NT2/D1 (cell line): Measurements from ENCODE around the gene TBC1D9.

Source experiments
- DNase-seq: peaks from one replicate; pipeline ENCODE4 v3.0.0-alpha.2; 2011; ENCODE audit warnings: low read depth, low spot score
- H3K27me3 ChIP-seq: 2 replicates; pipeline ENCODE4 v1.6.0; 2011; ENCODE audit warnings: mild to moderate bottlenecking; ENCODE audit not compliant: insufficient read length, insufficient read depth
- H3K36me3 ChIP-seq: 2 replicates; pipeline ENCODE4 v1.6.1; 2011; ENCODE audit warnings: mild to moderate bottlenecking, low read length, mixed read lengths; ENCODE audit not compliant: insufficient read depth, insufficient read length
- H3K4me1 ChIP-seq: 2 replicates; pipeline ENCODE4 v1.5.1; 2011; ENCODE audit not compliant: insufficient read depth, insufficient read length
- H3K4me3 ChIP-seq: 2 replicates; pipeline ENCODE4 v1.5.1; 2011; ENCODE audit warnings: low read depth; ENCODE audit not compliant: insufficient read length
- H3K9ac ChIP-seq: 2 replicates; pipeline ENCODE4 v1.6.0; 2011; ENCODE audit warnings: low read depth; ENCODE audit not compliant: insufficient read length
- H3K9me3 ChIP-seq: 2 replicates; pipeline ENCODE4 v1.5.1; 2011; ENCODE audit warnings: mild to moderate bottlenecking, low read length; ENCODE audit not compliant: insufficient read depth
- SUZ12 ChIP-seq: IDR thresholded peaks from 2 replicates; pipeline ENCODE4 v1.6.1; 2011; ENCODE audit not compliant: insufficient read length, insufficient read depth; ENCODE audit errors: extremely low read depth
- YY1 ChIP-seq: IDR thresholded peaks from 2 replicates; pipeline ENCODE4 v1.6.1; 2011; ENCODE audit not compliant: insufficient read length, insufficient read depth
- ZNF274 ChIP-seq: IDR thresholded peaks from 2 replicates; pipeline ENCODE4 v1.6.1; 2011; ENCODE audit warnings: mild to moderate bottlenecking, low read depth, low read length

The TBC1D9 gene

GRCh38 chr4:140644470-140645185 is 111.6 kb downstream of the TBC1D9 start:
- H3K27me3 ChIP-seq, result no peaks in the 10 kb centered on the region
- H3K4me1 ChIP-seq, result no peaks in the 10 kb centered on the region
- no peak overlapping the region for H3K4me3 ChIP-seq
- H3K36me3 ChIP-seq, result no peaks in the 10 kb centered on the region
- no peak for DNase-seq
- H3K9me3 ChIP-seq, result no peaks in the 10 kb centered on the region
- TF ChIP-seq YY1 (no peak), ZNF274 (no peak), SUZ12 (no peak)
- no peak overlapping the region for H3K9ac ChIP-seq

- TF ChIP-seq ZNF274, result no peak
- TF ChIP-seq YY1, result no peak
- no peak for TF ChIP-seq SUZ12
- DNase-seq, result no peak
- H3K9me3 ChIP-seq, result no peaks in the 10 kb centered on the region
- no peak overlapping the region for H3K4me3 ChIP-seq
- H3K9ac ChIP-seq, result no peak overlapping the region
- H3K27me3 ChIP-seq, result no peaks in the 10 kb centered on the region
- no peaks in the 10 kb centered on the region for H3K36me3 ChIP-seq
- no peaks in the 10 kb centered on the region for H3K4me1 ChIP-seq
Observed at GRCh38 chr4:140643571-140644055, 112.6 kb downstream of the TBC1D9 start.

DNA sequence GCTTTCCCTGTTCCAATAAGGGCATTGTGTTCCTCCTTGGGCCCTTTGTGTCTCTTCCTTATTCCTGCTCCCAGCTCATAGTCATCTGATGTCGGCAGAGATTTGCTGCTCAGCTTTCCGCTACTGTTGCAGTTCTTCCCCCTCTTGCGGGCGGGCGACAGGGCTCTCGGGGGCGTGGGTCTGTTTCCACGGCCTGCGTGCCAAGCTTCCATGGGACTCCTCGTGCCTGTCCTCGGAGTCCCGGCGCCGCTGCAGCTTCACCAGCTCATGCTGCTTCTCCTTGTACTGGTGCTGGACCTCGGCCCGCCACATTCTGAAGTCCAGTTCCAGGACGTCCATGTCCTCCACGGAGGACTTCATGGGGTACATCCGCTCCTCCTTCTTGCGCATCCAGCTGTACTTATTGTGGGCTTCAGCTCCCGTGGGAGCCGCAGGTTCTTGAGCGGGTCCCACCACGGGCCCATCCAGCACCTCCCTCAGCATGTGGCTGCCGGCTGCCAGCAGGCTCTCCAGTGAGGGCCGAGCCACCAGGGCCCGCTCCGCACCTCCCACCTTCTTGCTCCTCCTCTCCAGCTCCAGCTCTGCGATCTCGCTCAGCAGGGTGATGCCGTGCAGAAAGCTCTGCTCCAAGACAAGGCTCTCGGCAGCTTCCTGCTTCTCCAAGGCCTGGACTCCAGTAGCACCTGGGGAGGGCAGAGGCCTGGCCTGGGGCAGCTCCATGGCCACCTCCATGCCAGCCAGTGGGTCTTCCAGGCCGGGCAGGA is 113.3 kb downstream of the TBC1D9 start:
- Histone ChIP-seq H3K4me3 (no peak overlapping the region), H3K4me1 (no peaks in the 10 kb centered on the region), H3K27me3 (no peaks in the 10 kb centered on the region), H3K9me3 (no peaks in the 10 kb centered on the region), H3K36me3 (no peaks in the 10 kb centered on the region), H3K9ac (no peak overlapping the region)
- DNase-seq, result no peak
- TF ChIP-seq ZNF274 (no peak), YY1 (no peak), SUZ12 (no peak)

DNA sequence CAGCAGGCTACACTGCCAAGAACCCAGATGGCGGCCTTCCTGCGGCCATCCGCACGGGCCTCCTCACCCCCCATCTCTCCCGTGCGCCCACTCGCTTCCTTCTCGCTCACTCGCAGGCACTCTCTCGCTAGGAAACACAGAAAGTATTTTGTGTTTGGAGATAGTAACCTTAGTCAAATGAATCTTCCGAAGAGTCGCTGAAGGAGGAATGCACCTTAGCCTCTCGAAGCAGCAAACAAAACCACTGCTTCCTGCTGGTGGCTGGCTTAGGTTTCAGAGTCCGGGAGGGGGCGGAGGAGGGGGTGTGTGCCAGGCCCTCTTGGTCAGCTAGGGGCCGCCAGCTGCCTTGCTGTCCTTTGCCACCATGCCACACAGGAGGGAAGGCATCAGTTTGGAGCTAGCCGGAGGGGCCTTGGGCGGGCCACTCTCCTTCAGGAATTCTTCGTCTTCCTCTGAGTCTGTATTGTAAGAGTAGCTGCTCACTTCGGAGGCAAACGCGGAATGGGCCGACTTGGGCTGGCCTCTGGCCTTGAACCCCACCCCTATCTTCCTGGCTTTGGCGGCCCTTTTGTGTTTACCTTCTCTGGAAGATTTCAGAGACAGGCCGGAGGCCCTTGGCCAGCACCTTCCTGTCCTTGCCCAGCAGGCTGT is 114.3 kb downstream of the TBC1D9 start:
- H3K4me3 ChIP-seq, result no peak overlapping the region

GRCh38 chr4:140641105-140641555 is 115.1 kb downstream of the TBC1D9 start:
- H3K4me3 ChIP-seq, result no peak overlapping the region
- no peaks in the 10 kb centered on the region for H3K27me3 ChIP-seq
- TF ChIP-seq YY1, result no peak
- no peak for TF ChIP-seq ZNF274
- TF ChIP-seq SUZ12, result no peak
- H3K9ac ChIP-seq, result no peak overlapping the region
- DNase-seq, result no peak
- H3K36me3 ChIP-seq, result no peaks in the 10 kb centered on the region
- H3K4me1 ChIP-seq, result no peaks in the 10 kb centered on the region
- H3K9me3 ChIP-seq, result no peaks in the 10 kb centered on the region

More for the DNA sequence above, 114.3 kb downstream of the TBC1D9 start:
- no peaks in the 10 kb centered on the region for H3K36me3 ChIP-seq
- TF ChIP-seq SUZ12 (no peak), YY1 (no peak), ZNF274 (no peak)
- no peaks in the 10 kb centered on the region for H3K4me1 ChIP-seq
- no peaks in the 10 kb centered on the region for H3K9me3 ChIP-seq
- H3K9ac ChIP-seq, result no peak overlapping the region
- no peak for DNase-seq
- no peaks in the 10 kb centered on the region for H3K27me3 ChIP-seq

- Histone ChIP-seq H3K27me3 (no peaks in the 10 kb centered on the region), H3K36me3 (no peaks in the 10 kb centered on the region), H3K9me3 (no peaks in the 10 kb centered on the region), H3K4me3 (no peak overlapping the region), H3K4me1 (no peaks in the 10 kb centered on the region), H3K9ac (no peak overlapping the region)
- TF ChIP-seq YY1, result no peak
- DNase-seq, result no peak
Observed at GRCh38 chr4:140640150-140640748, 115.9 kb downstream of the TBC1D9 start.
